ENCODE measurements around the gene ZNF592. TPM values are rescaled to one million over a fixed set of nuclear protein-coding genes. Genes with fewer than 3 reads are reported as not detected.

The ZNF592 gene
- polyA plus RNA-seq, 1 donor (not counting 4 experiments of a cell fraction or from before 2014, with no cell fraction given), result 4.1 TPM

DNA sequence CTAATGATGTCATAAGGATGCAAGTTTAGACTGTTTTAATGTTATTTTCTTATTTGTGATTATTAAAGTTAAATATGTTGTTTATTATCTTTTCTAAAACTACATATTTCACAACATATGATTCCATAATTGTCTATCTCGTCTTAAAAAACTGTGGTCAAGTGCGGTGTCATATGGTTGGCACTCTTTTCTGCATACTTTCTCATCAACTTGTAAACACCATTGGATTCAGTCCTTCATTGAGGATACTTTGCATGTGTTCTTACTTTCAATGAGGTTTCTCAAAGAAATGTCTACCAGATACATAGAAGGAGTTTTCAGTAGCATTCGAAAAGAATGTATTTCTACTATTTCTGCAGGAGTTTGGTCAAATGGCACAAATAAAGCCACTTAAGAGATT, 46.8 kb downstream of the ZNF592 start:
- no peak for FAIRE-seq
- H3K9ac ChIP-seq (ENCODE audit: control insufficient read depth, extremely low read depth, insufficient read depth, low read length), result no peak overlapping the region
- dilution Hi-C loops (cut with MboI; ENCODE audit: extremely low pct_ligation_motif_present, low sequenced_read_pairs), result no loop called here

GRCh38 chr15:84797212-84797611, 48.8 kb downstream of the ZNF592 start:
- Histone ChIP-seq H3K27ac (ENCODE audit: control insufficient read depth, insufficient read depth, low read length) (no peak overlapping the region), H3K9ac (ENCODE audit: control insufficient read depth, extremely low read depth, insufficient read depth, low read length) (no peak overlapping the region)

More for the DNA sequence above, 46.8 kb downstream of the ZNF592 start:
- no peak overlapping the region for H3K4me3 ChIP-seq (ENCODE audit: control insufficient read depth in 2 of 3, extremely low read depth in 1 of 3, insufficient read depth in 2 of 3, low read depth in 1 of 3, low read length in 3 of 3)
- peaks cover 29 to 33% of the 10 kb centered on the region in 2 experiments for H3K36me3 ChIP-seq (ENCODE audit: control insufficient read depth in 2 of 2, extremely low read depth in 1 of 2, insufficient read depth in 2 of 2, low read length in 2 of 2)
- no peak for TF ChIP-seq EZH2 (IDR thresholded peaks at IDR 0.05; ENCODE audit: low read length)
- TF ChIP-seq, protein P1, sequence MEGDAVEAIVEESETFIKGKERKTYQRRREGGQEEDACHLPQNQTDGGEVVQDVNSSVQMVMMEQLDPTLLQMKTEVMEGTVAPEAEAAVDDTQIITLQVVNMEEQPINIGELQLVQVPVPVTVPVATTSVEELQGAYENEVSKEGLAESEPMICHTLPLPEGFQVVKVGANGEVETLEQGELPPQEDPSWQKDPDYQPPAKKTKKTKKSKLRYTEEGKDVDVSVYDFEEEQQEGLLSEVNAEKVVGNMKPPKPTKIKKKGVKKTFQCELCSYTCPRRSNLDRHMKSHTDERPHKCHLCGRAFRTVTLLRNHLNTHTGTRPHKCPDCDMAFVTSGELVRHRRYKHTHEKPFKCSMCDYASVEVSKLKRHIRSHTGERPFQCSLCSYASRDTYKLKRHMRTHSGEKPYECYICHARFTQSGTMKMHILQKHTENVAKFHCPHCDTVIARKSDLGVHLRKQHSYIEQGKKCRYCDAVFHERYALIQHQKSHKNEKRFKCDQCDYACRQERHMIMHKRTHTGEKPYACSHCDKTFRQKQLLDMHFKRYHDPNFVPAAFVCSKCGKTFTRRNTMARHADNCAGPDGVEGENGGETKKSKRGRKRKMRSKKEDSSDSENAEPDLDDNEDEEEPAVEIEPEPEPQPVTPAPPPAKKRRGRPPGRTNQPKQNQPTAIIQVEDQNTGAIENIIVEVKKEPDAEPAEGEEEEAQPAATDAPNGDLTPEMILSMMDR (optimal IDR thresholded peaks at IDR 0.05 in 1 of 3, IDR thresholded peaks at IDR 0.05 in 1 of 3, conservative IDR thresholded peaks at IDR 0.05 in 1 of 3; ENCODE audit: extremely low read depth in 1 of 3, insufficient read depth in 2 of 3, low read length in 3 of 3), result no peak
- H3K4me1 ChIP-seq (ENCODE audit: control insufficient read depth, extremely low read depth, insufficient read depth, low read length), result no peaks in the 10 kb centered on the region
- H3K79me2 ChIP-seq (ENCODE audit: control insufficient read depth, insufficient read depth, low read length), result no peaks in the 10 kb centered on the region
- no peaks in the 10 kb centered on the region for H3K27me3 ChIP-seq (ENCODE audit: control insufficient read depth, extremely low read depth, insufficient read depth, low read length)
- H4K20me1 ChIP-seq (ENCODE audit: control insufficient read depth, extremely low read depth, insufficient read depth, low read length), result peaks cover under 1% of the 10 kb centered on the region
- no peak for DNase-seq (ENCODE audit: low read depth, low spot score)
- no peaks in the 10 kb centered on the region for H3K9me1 ChIP-seq (ENCODE audit: control insufficient read depth, extremely low read depth, insufficient read depth, low read length)
- H2AFZ ChIP-seq (ENCODE audit: control insufficient read depth, low read length), result no peak overlapping the region
- no peaks in the 10 kb centered on the region for H3K9me3 ChIP-seq (ENCODE audit: control insufficient read depth, low read depth, low read length)
- no peak overlapping the region for H3K4me2 ChIP-seq (ENCODE audit: control insufficient read depth, extremely low read depth, insufficient read depth, low read depth, low read length)
- no peak overlapping the region for H3K27ac ChIP-seq (ENCODE audit: control insufficient read depth, insufficient read depth, low read length)

More at GRCh38 chr15:84797212-84797611, 48.8 kb downstream of the ZNF592 start:
- Histone ChIP-seq H3K79me2 (ENCODE audit: control insufficient read depth, insufficient read depth, low read length) (no peaks in the 10 kb centered on the region), H3K4me2 (ENCODE audit: control insufficient read depth, extremely low read depth, insufficient read depth, low read depth, low read length) (no peak overlapping the region), H2AFZ (ENCODE audit: control insufficient read depth, low read length) (no peak overlapping the region), H3K4me3 (ENCODE audit: control insufficient read depth in 2 of 3, extremely low read depth in 1 of 3, insufficient read depth in 2 of 3, low read depth in 1 of 3, low read length in 3 of 3) (no peak overlapping the region), H3K4me1 (ENCODE audit: control insufficient read depth, extremely low read depth, insufficient read depth, low read length) (no peaks in the 10 kb centered on the region), H4K20me1 (ENCODE audit: control insufficient read depth, extremely low read depth, insufficient read depth, low read length) (no peaks in the 10 kb centered on the region), H3K36me3 (ENCODE audit: control insufficient read depth in 2 of 2, extremely low read depth in 1 of 2, insufficient read depth in 2 of 2, low read length in 2 of 2) (peaks cover 37 to 38% of the 10 kb centered on the region in 2 experiments), H3K9me1 (ENCODE audit: control insufficient read depth, extremely low read depth, insufficient read depth, low read length) (no peaks in the 10 kb centered on the region), H3K9me3 (ENCODE audit: control insufficient read depth, low read depth, low read length) (no peaks in the 10 kb centered on the region), H3K27me3 (ENCODE audit: control insufficient read depth, extremely low read depth, insufficient read depth, low read length) (no peaks in the 10 kb centered on the region)
- DNase-seq (ENCODE audit: low read depth, low spot score), result no peak
- no peak for TF ChIP-seq EZH2 (IDR thresholded peaks at IDR 0.05; ENCODE audit: low read length)
- TF ChIP-seq, protein P1 (optimal IDR thresholded peaks at IDR 0.05 in 1 of 3, IDR thresholded peaks at IDR 0.05 in 1 of 3, conservative IDR thresholded peaks at IDR 0.05 in 1 of 3; ENCODE audit: extremely low read depth in 1 of 3, insufficient read depth in 2 of 3, low read length in 3 of 3), result no peak
- no peak for FAIRE-seq
- dilution Hi-C loops (cut with MboI; ENCODE audit: extremely low pct_ligation_motif_present, low sequenced_read_pairs), result no loop called here

Measured in keratinocyte (primary cell).